ENCODE data around the gene GSTP1.

- TF ChIP-seq CTCF (conservative IDR thresholded peaks at IDR 0.05) (no peak), ZFX (IDR thresholded peaks at IDR 0.05) (no peak)
Measured at GRCh38 chr11:67542971-67543370, 40.6 kb upstream of the GSTP1 start.

Measured in C4-2B (cell line).